Stimulated activated CD8-positive, alpha-beta memory T cell treated with anti-CD3 and anti-CD28 coated beads, Interleukin-2, amount 100 ng/mL, for 48 hours (primary cell): ENCODE results near the gene VSIG10L.

ENCODE experiments used
- DNase-seq, 2 donors: peaks; one replicate each; pipeline ENCODE4 v3.0.0-alpha.2; 2020; ENCODE audit warnings: low read depth in 2 of 2

The VSIG10L gene

DNA sequence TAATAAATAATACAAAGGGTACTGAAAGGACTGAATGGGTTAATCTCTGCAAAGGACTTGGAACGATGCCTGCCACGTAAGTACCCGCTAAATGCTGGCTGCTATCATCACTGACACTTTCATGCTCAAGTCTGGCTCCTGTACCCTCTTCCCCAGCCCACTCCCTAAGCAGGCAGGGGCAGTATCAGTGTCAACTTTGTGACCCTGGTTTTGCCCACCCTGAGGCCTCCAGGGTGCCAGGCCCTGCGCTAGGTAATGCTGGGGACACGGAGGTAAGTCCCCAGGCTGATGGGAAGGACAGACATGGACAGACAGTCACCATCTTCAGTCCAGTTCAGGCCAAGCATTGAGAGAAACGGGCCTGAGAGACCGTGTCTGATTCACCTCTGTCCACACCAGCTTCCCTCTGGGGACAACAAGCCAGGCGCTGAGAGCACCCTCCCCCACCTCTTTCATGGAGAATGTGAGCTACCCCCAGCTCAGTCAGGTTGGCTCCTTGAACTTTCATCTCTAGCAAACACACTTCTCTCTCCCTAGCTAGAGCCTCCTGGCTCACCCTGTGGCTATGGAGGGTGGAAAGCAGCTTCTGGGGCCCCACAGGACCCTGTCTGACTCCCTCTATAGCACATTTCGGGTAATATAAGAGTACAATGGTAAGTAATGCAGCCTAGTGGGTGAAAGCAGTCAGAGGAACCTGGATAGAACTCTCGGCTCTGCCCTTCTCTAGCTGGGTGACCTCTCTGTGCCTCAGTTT lies 23.4 kb upstream of the VSIG10L start:
- DNase-seq = no peak

DNA sequence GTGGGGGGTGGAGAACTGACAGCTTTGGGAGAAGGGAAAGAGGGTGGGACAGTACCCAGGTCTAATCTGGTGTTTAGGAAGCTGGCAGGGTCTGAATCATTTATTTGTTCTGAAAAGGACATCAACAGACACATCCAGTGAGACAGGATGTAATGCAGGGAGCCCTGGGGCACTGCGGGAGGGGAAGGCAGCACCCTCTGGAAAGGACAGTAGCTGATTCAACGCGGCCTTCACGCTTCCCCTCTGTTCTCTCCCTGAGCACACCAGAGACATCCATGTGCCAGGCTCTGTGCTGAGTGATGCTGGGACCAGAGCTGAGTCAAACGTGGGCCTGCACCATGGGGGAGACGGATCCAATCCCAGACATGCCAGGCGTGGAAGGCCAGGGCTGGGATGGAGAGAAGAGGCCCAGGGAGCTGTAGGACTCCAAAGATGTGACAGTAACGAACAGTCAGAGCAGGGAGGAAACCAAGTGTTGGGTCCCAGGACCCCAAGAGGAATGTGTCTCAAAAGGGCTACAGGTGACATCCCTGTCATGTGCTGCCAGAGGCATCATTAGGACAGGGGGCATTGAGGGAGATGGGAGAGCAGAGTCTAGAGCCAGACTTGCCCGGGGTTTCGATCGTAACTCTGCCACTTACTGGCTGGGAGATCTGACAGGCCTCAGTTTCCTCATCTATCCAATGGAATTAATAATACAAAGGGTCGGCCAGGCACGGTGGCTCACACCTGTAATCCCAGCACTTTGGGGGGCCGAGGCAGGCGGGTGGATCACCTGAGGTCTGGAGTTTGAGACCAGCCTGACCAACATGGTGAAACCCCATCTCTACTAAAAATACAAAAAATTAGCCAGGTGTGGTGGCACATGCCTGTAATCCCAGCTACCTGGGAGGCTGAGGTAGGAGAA lies 22.5 kb upstream of the VSIG10L start:
- no peak for DNase-seq

GRCh38 chr19:51361239-51361638 lies 19.3 kb upstream of the VSIG10L start:
- no peak for DNase-seq

DNA sequence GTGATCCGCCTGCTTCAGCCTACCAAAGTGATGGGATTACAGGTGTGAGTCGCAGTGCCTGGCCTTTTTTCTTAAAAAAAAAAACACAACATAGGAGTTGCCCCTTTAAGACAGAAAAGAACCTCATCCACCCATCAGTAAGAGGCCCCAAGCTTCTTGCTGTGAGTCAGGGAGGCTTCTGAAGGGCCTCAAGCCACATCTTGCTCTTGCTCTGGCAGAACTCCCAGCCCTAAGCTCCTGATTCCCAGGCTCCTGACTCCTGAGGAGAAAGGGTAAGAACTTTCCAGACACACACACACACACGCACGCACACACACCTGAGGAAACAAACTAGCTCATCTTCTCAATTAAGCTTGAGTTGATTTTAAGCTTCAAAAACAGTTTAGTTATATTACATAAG lies 17.4 kb upstream of the VSIG10L start:
- DNase-seq = no peak

GRCh38 chr19:51357952-51358351 lies 16.0 kb upstream of the VSIG10L start:
- DNase-seq = no peak

DNA sequence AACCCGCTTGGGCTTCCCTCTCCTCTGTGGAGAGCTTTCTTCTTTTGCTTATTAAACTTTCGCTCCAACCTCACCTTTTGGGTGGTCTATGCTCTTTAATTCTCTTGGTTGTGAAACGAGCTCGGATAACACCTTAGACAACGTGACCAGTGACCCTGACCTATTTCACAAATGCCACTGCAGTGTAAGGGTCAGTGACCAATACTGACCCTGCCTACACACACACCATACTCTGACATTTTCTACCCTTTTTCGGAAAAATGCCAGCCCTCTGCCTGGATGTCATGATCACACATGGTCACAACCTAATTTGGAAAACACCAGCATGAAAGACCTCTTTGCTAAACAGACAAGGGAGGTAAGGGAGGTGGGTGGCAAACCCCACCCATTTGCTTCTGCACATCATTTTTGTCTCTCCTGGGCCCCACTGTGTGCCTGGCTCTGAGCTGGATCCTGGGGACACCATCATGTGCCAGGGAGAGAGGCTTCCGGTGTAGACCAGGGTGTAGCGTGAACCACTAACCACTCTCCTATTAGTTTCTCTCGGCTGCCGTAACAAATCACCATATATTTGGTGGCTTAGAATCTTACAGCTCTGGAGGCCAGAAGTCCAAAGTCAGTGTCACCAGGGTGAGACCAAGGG lies 14.3 kb upstream of the VSIG10L start:
- DNase-seq = no peak

- no peak for DNase-seq
Measured at GRCh38 chr19:51354742-51355148, 12.8 kb upstream of the VSIG10L start.

DNA sequence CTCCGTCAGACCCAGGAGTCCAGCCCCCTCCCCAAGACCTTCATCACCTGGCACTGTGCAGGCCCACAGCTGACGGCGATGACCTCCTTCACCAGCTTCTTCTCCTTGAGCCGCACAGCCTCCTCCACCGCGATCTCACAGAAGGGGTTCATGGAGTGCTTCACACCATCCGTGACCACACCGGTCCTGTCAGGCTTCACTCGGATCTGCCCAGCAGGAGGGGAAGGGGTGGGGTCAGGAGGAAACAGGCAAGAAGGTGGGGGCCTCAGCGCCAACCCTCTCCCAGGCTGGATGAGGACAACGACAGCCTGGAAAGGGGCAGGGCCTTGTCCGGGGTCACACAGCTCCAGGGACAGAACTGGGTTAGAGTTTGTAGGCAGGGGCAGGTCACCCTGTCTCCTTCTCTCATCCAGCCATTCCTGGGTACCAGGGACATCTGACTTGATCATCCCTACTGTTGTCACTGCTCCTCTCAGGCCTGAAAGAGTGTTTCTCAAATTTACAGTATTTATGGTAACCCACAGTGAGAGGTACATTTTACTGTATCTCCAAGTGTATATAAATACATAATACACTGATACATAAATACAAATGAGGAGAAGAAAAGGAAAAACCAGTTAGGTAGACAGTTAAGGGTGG lies 12.3 kb upstream of the VSIG10L start:
- DNase-seq = no peak

DNA sequence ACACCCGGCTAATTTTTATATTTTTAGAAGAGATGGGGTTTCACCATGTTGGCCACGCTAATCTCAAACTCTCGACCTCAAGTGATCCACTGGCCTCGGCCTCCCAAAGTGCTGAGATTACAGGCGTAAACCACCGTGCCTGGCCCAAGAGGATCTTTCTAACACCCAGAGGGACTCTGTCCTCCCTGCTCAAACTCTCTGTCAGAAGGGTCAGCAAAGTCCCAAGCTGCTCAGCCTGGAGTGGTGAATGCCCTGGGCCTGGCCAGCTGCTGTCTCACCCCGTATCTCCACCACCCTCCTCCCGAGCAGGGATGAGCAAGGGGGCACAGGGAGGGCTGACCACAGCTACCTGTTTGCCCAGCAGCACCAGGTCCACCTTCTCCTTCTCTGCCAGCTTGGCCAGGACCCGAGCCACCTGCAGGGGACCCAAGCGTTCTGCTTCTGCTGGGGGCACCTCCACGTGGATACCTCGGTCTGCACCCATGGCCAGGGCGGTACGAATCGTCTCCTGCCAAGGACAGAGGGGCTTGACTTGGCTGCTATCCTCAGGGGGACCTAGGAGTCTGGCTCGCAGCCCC lies 10.9 kb upstream of the VSIG10L start:
- no peak for DNase-seq

DNA sequence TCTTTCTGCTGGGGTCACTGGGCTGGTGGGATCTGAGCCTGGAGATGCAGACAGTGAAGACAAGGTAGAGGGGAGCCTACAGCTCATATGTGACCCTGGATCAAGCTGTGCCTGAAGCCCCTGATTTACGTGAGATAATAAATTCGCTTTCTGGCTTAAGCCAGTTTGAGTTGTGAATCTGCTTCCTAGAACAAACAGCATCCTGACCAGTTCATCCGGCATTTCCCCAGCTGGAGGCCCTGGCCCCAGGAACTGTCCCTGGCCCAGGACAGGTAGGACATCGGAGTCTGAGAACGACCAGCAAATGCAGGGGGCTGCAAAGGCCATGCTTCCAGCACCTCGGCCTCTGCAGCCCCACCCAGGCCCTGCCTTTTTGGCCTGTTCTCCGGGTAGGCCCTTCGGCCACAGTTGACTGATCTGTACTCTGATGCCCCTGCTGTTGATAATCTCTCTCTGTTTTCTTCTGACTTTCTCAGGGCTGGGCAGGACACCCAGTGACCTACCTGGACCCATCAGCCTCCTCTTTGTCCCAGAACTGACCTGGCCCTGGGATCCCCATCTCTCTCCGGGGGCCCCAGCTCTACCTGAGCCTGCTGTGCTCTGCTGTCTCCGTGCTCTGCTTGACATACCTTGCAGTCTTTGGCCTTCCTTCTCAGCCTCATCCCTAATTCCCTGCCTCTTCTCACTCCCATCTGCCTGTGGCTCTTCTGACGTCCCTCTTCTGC lies 9.5 kb upstream of the VSIG10L start:
- no peak for DNase-seq

DNA sequence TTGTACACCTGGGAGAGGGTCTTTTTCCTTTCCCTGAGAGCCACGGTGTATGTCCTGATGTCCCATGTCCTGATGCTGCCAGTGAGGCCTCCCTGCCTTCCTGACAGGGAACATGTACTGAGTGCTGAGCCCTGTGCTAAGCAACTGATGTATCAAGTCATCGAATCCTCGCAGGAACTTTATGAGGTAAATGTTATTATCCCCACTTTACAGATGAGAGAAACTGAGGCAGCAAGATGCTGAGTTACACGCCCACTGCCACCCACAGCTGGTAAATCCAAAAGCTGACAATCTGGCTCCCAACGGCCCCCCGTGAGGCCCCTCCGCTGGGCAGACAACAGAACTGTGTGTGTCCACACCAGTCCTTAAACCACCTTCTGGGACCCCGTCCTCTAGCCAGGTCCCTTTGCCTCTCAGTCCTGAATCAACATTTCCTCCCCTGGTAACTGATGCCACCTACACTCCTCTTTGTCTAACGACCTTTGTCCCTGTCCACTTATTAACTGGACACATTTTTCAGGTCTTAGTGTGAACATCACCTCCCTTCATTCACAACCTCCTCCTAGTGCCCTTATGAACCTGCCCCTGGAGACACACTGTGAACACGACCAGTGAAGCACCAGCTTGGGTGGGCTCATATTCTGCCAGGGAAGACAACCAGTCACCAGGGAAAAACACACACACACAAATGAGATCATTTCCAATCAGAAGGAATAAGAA lies 5.4 kb upstream of the VSIG10L start:
- DNase-seq = no peak

- no peak for DNase-seq
Measured at GRCh38 chr19:51346742-51347141, 4.8 kb upstream of the VSIG10L start.

GRCh38 chr19:51345076-51345620 lies 3.2 kb upstream of the VSIG10L start:
- DNase-seq = no peak

DNA sequence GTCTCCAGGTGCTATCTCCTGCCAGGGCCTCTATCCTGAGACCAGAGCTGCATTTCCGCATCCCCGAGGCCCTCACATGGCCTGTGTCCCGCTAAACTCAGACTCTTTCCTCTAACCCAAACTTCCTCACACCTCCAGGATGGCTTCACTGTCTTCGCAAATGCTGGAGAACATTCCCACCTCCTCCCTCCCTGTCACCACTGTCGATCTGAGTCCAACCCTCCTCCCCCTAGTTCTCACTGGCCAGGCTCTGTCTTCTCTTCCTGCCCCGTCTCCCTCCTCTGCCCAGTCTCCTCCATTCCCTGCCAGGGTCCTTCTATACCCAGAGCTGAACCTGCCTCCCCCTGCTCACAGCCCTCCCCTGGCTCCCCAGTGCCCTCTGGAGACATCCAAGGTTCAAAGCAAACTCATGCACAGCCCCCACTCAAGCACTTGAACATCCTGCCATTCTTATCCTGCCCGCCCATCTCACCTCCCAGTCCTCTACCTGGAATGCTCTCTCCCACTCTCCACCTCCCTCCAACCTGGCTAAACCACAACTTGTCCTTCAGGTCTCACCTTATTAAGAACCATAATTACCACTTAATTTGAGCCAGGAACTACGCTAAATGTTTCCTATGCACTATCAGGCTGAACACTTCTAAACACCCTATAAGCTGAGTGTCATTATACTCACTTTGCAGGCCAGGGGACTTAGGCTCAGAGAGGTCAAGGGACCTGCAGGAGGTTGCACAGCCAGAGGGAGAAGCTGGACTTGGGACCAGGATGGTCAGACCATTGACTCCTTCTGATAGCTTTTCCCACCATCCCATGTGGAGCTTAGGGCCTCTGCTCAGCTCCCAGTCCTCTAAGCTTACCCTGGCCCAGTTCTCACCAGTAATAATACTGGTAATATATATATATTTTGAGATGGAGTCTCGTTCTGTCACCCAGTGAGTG lies 961 bp upstream of the VSIG10L start:
- no peak for DNase-seq

DNA sequence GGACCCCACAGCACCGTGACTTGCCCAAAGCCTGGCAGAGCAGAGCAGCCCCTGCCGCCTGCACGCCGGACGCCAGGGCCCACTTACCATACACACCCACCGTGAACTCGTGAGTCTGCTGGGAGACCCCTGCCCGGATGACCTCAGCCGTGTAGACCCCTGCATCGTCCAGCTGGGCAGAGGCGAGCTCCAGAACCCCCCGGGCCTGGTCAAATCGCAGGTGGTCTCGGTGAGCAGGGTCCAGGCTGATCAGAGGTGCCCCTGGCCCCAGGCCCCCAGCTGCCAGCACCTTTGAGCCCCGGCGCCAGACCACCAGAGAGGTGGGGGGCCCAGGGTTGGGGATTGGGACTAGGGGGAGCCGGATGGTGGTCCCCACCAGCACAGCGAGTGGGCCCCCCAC lies 873 bp downstream of the VSIG10L start:
- no peak for DNase-seq

DNA sequence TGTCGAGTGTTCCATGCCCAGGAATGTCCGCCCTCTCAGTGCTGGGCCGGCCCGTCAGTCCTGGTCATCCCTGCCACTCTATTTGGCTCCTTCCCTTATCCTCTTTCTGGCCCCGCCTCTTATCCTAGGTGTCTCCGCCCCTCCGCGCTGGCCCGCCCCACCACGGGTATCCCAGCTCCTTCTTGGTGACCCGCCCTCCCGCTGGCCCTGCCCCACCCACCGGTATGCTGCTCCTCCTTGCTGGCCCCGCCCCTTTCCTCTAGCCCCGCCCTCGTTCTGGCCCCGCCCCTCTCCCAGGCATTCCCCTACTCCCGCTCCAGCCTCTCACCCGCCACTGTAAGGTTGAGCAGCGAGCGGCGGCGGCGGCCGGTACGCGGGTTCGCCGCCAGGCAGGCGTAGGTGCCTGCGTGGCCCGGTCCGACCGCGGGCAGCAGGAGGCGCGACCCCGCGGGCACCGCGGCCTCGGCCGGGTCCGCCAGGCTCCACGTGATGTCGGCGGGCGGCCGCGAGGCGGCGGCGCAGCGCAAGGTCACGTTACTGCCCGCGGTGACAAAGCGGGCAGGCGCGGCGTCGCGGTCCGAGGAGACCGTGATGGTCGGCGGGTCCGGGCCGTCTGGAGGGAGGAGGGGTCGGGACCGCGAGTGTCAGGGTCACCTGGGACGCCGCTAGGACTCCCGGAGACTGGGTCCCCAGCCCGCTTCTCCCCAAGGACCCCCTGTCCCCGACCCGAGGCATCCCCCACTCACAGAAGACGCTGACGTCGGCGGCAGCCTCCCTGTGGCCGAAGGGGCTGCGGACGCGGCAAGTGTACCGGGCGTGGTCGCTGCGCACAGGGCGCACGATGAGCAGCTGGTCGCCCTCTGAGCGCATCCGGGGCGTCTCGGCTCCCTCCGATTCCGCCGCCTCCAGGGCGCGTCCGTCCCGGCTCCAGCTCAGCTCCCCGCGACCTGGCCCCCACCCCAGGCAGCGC lies 2.0 kb downstream of the VSIG10L start:
- DNase-seq = peak; percentile 96 to 99

DNA sequence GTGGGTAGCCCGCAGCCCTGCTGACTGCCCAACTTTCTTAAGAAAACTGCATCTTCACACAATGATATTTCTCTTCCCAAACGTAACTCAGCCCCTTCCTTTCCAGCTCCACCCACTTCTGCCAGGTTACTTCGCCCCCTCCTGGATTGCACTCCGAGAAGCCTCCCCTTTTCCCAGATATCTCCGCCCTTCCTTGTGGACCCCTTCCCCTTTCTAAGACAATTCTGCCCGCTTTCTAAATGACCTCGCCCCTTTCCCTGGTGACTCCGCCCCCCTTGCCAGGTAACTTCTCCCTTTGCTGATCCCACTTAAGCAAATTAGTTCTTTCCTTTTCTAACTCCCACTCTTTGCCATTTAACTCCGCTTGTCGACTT lies 2.6 kb downstream of the VSIG10L start:
- no peak for DNase-seq
